ENCODE data around the gene GNG14. TPM values are rescaled to one million over a fixed set of nuclear protein-coding genes. Genes with fewer than 3 reads are reported as not detected.

GNG14 gene
- total and polyA plus RNA-seq, 2 experiments from 2014 or later: not detected

DNA sequence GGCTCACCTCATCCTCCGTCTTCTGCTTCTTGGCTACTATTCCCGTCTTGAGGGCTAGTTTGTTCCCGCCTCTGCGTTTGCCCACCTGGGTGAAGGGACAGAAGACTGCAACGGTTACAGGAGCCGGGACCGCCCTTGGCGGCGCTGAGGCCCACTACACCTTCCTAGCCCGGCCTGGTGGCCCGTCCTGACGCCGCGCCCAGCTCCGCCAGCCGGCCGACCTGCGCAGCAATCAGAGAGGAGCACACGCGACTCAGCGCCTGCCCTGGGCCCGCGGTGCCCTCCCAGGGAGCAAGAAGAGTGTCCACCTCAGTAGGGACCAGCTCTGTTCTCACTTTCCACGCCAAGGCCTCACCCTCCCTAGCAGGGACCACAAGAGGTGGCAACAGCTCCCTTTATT lies 43.5 kb downstream of the GNG14 start (continued):
- TF ChIP-seq, protein P1, sequence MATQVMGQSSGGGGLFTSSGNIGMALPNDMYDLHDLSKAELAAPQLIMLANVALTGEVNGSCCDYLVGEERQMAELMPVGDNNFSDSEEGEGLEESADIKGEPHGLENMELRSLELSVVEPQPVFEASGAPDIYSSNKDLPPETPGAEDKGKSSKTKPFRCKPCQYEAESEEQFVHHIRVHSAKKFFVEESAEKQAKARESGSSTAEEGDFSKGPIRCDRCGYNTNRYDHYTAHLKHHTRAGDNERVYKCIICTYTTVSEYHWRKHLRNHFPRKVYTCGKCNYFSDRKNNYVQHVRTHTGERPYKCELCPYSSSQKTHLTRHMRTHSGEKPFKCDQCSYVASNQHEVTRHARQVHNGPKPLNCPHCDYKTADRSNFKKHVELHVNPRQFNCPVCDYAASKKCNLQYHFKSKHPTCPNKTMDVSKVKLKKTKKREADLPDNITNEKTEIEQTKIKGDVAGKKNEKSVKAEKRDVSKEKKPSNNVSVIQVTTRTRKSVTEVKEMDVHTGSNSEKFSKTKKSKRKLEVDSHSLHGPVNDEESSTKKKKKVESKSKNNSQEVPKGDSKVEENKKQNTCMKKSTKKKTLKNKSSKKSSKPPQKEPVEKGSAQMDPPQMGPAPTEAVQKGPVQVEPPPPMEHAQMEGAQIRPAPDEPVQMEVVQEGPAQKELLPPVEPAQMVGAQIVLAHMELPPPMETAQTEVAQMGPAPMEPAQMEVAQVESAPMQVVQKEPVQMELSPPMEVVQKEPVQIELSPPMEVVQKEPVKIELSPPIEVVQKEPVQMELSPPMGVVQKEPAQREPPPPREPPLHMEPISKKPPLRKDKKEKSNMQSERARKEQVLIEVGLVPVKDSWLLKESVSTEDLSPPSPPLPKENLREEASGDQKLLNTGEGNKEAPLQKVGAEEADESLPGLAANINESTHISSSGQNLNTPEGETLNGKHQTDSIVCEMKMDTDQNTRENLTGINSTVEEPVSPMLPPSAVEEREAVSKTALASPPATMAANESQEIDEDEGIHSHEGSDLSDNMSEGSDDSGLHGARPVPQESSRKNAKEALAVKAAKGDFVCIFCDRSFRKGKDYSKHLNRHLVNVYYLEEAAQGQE (IDR thresholded peaks at IDR 0.05; ENCODE audit: unreplicated experiment): no peak
- TF ChIP-seq, protein P2, sequence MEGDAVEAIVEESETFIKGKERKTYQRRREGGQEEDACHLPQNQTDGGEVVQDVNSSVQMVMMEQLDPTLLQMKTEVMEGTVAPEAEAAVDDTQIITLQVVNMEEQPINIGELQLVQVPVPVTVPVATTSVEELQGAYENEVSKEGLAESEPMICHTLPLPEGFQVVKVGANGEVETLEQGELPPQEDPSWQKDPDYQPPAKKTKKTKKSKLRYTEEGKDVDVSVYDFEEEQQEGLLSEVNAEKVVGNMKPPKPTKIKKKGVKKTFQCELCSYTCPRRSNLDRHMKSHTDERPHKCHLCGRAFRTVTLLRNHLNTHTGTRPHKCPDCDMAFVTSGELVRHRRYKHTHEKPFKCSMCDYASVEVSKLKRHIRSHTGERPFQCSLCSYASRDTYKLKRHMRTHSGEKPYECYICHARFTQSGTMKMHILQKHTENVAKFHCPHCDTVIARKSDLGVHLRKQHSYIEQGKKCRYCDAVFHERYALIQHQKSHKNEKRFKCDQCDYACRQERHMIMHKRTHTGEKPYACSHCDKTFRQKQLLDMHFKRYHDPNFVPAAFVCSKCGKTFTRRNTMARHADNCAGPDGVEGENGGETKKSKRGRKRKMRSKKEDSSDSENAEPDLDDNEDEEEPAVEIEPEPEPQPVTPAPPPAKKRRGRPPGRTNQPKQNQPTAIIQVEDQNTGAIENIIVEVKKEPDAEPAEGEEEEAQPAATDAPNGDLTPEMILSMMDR (conservative IDR thresholded peaks at IDR 0.05; ENCODE audit: low read depth in 2 of 2): no peak

DNA sequence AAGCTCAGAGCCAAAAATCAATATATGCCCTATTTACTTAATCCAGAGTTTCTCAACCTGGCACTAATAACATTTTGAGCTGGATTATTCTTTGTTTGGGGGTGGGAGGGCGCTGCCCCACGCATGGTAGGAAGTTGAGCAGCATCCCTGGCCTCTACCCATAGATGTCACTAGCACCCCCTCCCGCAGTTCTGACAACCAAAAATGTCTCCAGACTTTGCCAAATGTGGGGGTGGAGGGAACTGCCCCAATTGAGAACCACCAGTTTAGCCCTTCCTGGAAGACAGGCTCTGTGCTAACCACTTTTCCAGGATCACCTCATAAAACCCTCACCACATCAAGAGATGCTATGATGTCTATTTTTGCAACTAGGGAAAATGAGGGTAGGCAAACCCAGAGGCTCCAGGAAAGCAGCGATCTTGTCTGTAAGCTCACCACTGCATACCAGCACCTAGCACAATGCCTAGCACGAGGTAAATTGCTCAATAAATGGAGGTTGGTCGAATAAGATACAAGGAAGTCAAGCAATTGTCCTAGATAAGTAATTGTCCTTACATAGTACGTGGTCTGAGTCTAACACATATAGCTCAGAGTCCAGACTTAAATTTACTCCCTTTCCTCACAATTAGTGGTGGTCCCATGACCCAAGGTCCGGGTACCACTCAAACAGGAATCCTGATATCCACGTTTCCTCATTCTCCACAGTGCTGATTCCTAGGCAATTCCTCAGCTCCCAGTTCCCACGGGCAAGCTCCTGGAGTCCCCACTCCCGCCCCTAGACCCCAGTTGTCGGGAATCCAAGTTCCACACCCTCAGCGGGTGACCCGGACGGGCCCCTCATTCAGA lies 45.8 kb downstream of the GNG14 start:
- Histone ChIP-seq H3K27me3 (ENCODE audit: insufficient read depth) (no peaks in the 10 kb centered on the region), H3K27ac (ENCODE audit: low read depth) (peak overlapping the region; percentile 67), H4K20me1 (replicated peaks; ENCODE audit: insufficient read depth) (peaks cover 32% of the 10 kb centered on the region), H3K79me2 (replicated peaks; ENCODE audit: insufficient read depth) (peaks cover 47% of the 10 kb centered on the region), H3K4me2 (peak overlapping the region; percentile 96), H3K4me1 (ENCODE audit: insufficient read depth) (peaks cover 7% of the 10 kb centered on the region; the same call in 1 of the 2 replicates), H3F3A (replicated peaks; ENCODE audit: low read depth) (peaks cover 30% of the 10 kb centered on the region), H3K9me2 (ENCODE audit: insufficient read depth) (no peaks in the 10 kb centered on the region), H2AFZ (no peak overlapping the region), H3K4me3 (peak overlapping the region; percentile 95), H3K36me3 (ENCODE audit: insufficient read depth) (no peaks in the 10 kb centered on the region)
- Mint-ChIP-seq H3K27me3 (ENCODE audit: insufficient read depth, low read depth, poor library complexity) (peaks cover 10% of the 10 kb centered on the region), H3K27ac (peak overlapping the region; percentile 94), H3K9me3 (no peaks in the 10 kb centered on the region; the same call in 2 of the 3 replicates), H3K36me3 (ENCODE audit: low read depth) (peaks cover 33% of the 10 kb centered on the region), H3K4me3 (peak overlapping the region; percentile 97), H3K4me1 (peaks cover 17% of the 10 kb centered on the region)
- ATAC-seq (no peak), DNase-seq (ENCODE audit: low spot score) (peak; percentile 54)
- TF ChIP-seq ZNF114 (CRISPR knock-in tag; IDR thresholded peaks at IDR 0.05) (no peak), EZH2 (IDR thresholded peaks at IDR 0.05; ENCODE audit: low read depth, unreplicated experiment) (no peak), STAT1 (IDR thresholded peaks at IDR 0.05; ENCODE audit: unreplicated experiment) (no peak)
- TF ChIP-seq, protein P2 (conservative IDR thresholded peaks at IDR 0.05; ENCODE audit: low read depth in 2 of 2): peak; percentile 39 to 51; a peak in 2 of 4 replicates
- TF ChIP-seq, protein P3, sequence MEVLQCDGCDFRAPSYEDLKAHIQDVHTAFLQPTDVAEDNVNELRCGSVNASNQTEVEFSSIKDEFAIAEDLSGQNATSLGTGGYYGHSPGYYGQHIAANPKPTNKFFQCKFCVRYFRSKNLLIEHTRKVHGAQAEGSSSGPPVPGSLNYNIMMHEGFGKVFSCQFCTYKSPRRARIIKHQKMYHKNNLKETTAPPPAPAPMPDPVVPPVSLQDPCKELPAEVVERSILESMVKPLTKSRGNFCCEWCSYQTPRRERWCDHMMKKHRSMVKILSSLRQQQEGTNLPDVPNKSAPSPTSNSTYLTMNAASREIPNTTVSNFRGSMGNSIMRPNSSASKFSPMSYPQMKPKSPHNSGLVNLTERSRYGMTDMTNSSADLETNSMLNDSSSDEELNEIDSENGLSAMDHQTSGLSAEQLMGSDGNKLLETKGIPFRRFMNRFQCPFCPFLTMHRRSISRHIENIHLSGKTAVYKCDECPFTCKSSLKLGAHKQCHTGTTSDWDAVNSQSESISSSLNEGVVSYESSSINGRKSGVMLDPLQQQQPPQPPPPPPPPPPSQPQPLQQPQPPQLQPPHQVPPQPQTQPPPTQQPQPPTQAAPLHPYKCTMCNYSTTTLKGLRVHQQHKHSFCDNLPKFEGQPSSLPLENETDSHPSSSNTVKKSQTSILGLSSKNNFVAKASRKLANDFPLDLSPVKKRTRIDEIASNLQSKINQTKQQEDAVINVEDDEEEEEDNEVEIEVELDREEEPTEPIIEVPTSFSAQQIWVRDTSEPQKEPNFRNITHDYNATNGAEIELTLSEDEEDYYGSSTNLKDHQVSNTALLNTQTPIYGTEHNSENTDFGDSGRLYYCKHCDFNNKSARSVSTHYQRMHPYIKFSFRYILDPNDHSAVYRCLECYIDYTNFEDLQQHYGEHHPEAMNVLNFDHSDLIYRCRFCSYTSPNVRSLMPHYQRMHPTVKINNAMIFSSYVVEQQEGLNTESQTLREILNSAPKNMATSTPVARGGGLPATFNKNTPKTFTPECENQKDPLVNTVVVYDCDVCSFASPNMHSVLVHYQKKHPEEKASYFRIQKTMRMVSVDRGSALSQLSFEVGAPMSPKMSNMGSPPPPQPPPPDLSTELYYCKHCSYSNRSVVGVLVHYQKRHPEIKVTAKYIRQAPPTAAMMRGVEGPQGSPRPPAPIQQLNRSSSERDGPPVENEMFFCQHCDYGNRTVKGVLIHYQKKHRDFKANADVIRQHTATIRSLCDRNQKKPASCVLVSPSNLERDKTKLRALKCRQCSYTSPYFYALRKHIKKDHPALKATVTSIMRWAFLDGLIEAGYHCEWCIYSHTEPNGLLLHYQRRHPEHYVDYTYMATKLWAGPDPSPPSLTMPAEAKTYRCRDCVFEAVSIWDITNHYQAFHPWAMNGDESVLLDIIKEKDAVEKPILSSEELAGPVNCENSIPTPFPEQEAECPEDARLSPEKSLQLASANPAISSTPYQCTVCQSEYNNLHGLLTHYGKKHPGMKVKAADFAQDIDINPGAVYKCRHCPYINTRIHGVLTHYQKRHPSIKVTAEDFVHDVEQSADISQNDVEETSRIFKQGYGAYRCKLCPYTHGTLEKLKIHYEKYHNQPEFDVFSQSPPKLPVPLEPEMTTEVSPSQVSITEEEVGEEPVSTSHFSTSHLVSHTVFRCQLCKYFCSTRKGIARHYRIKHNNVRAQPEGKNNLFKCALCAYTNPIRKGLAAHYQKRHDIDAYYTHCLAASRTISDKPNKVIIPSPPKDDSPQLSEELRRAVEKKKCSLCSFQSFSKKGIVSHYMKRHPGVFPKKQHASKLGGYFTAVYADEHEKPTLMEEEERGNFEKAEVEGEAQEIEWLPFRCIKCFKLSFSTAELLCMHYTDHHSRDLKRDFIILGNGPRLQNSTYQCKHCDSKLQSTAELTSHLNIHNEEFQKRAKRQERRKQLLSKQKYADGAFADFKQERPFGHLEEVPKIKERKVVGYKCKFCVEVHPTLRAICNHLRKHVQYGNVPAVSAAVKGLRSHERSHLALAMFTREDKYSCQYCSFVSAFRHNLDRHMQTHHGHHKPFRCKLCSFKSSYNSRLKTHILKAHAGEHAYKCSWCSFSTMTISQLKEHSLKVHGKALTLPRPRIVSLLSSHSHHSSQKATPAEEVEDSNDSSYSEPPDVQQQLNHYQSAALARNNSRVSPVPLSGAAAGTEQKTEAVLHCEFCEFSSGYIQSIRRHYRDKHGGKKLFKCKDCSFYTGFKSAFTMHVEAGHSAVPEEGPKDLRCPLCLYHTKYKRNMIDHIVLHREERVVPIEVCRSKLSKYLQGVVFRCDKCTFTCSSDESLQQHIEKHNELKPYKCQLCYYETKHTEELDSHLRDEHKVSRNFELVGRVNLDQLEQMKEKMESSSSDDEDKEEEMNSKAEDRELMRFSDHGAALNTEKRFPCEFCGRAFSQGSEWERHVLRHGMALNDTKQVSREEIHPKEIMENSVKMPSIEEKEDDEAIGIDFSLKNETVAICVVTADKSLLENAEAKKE (CRISPR knock-in tag; IDR thresholded peaks at IDR 0.05): no peak

Measured in GM23338 (cell line).